Measurements from ENCODE around the gene ZFYVE26.

The ZFYVE26 gene

GRCh38 chr14:67816326-67817002, at the start of gene ZFYVE26:
Gene ZFYVE26, minus strand, starts transcription at chr14:67816590. Its CDS starts 627 bp downstream, at chr14:67815963.
- peaks cover 3% of the 10 kb centered on the region for H3K36me3 Mint-ChIP-seq
- peaks cover 45% of the 10 kb centered on the region for H3K4me1 Mint-ChIP-seq (ENCODE audit: low read depth)
- H3K27ac Mint-ChIP-seq, result peak within 1 kb of the TSS; percentile 96
- H3K9me3 Mint-ChIP-seq (ENCODE audit: low read depth), result no peaks in the 10 kb centered on the region
- H3K4me3 Mint-ChIP-seq, result peak within 1 kb of the TSS; percentile 97
- H3K27me3 Mint-ChIP-seq, result no peaks in the 10 kb centered on the region

- no peak overlapping the region for H3K4me3 Mint-ChIP-seq
- no peak overlapping the region for H3K27ac Mint-ChIP-seq
- H3K4me1 Mint-ChIP-seq (ENCODE audit: low read depth), result peaks cover 1% of the 10 kb centered on the region
- no peaks in the 10 kb centered on the region for H3K9me3 Mint-ChIP-seq (ENCODE audit: low read depth)
- H3K36me3 Mint-ChIP-seq, result peaks cover 13% of the 10 kb centered on the region
- no peaks in the 10 kb centered on the region for H3K27me3 Mint-ChIP-seq
Observed at GRCh38 chr14:67863223-67863622, 46.8 kb upstream of the ZFYVE26 start.

GRCh38 chr14:67859169-67859749, 42.9 kb upstream of the ZFYVE26 start:
- Mint-ChIP-seq H3K27me3 (no peaks in the 10 kb centered on the region), H3K4me3 (no peak overlapping the region)

GRCh38 chr14:67857778-67858350, 41.5 kb upstream of the ZFYVE26 start:
- Mint-ChIP-seq H3K4me3 (no peak overlapping the region), H3K27me3 (no peaks in the 10 kb centered on the region), H3K4me1 (ENCODE audit: low read depth) (no peaks in the 10 kb centered on the region), H3K9me3 (ENCODE audit: low read depth) (no peaks in the 10 kb centered on the region), H3K27ac (no peak overlapping the region), H3K36me3 (peaks cover 8% of the 10 kb centered on the region)

More at GRCh38 chr14:67859169-67859749, 42.9 kb upstream of the ZFYVE26 start:
- Mint-ChIP-seq H3K9me3 (ENCODE audit: low read depth) (no peaks in the 10 kb centered on the region), H3K36me3 (peaks cover 4% of the 10 kb centered on the region), H3K27ac (no peak overlapping the region), H3K4me1 (ENCODE audit: low read depth) (no peaks in the 10 kb centered on the region)

GRCh38 chr14:67856827-67857226, 40.4 kb upstream of the ZFYVE26 start:
- H3K4me1 Mint-ChIP-seq (ENCODE audit: low read depth), result no peaks in the 10 kb centered on the region
- H3K36me3 Mint-ChIP-seq, result peaks cover 8% of the 10 kb centered on the region
- no peaks in the 10 kb centered on the region for H3K9me3 Mint-ChIP-seq (ENCODE audit: low read depth)
- H3K4me3 Mint-ChIP-seq, result no peak overlapping the region
- H3K27me3 Mint-ChIP-seq, result no peaks in the 10 kb centered on the region
- no peak overlapping the region for H3K27ac Mint-ChIP-seq

- Mint-ChIP-seq H3K36me3 (peaks cover 12% of the 10 kb centered on the region), H3K27ac (no peak overlapping the region), H3K4me1 (ENCODE audit: low read depth) (no peaks in the 10 kb centered on the region), H3K4me3 (no peak overlapping the region), H3K27me3 (no peaks in the 10 kb centered on the region), H3K9me3 (ENCODE audit: low read depth) (no peaks in the 10 kb centered on the region)
Observed at GRCh38 chr14:67853715-67854114, 37.3 kb upstream of the ZFYVE26 start.

- no peak overlapping the region for H3K27ac Mint-ChIP-seq
- H3K4me3 Mint-ChIP-seq, result no peak overlapping the region
- no peaks in the 10 kb centered on the region for H3K4me1 Mint-ChIP-seq (ENCODE audit: low read depth)
- H3K9me3 Mint-ChIP-seq (ENCODE audit: low read depth), result no peaks in the 10 kb centered on the region
- H3K36me3 Mint-ChIP-seq, result peaks cover 16% of the 10 kb centered on the region
- H3K27me3 Mint-ChIP-seq, result no peaks in the 10 kb centered on the region
Observed at GRCh38 chr14:67852926-67853604, 36.7 kb upstream of the ZFYVE26 start.

GRCh38 chr14:67851785-67852410, 35.5 kb upstream of the ZFYVE26 start:
- H3K27me3 Mint-ChIP-seq, result no peaks in the 10 kb centered on the region
- peaks cover 3% of the 10 kb centered on the region for H3K9me3 Mint-ChIP-seq (ENCODE audit: low read depth)
- peaks cover 2% of the 10 kb centered on the region for H3K4me1 Mint-ChIP-seq (ENCODE audit: low read depth)
- H3K27ac Mint-ChIP-seq, result no peak overlapping the region
- H3K4me3 Mint-ChIP-seq, result no peak overlapping the region
- peaks cover 25% of the 10 kb centered on the region for H3K36me3 Mint-ChIP-seq

- Mint-ChIP-seq H3K4me3 (no peak overlapping the region), H3K4me1 (ENCODE audit: low read depth) (peaks cover 2% of the 10 kb centered on the region), H3K36me3 (peaks cover 24% of the 10 kb centered on the region), H3K9me3 (ENCODE audit: low read depth) (peaks cover 3% of the 10 kb centered on the region), H3K27me3 (no peaks in the 10 kb centered on the region), H3K27ac (no peak overlapping the region)
Observed at GRCh38 chr14:67850066-67850830, 33.9 kb upstream of the ZFYVE26 start.

- H3K4me3 Mint-ChIP-seq, result no peak overlapping the region
- H3K9me3 Mint-ChIP-seq (ENCODE audit: low read depth), result peaks cover 3% of the 10 kb centered on the region
- H3K27me3 Mint-ChIP-seq, result no peaks in the 10 kb centered on the region
- H3K27ac Mint-ChIP-seq, result no peak overlapping the region
- H3K36me3 Mint-ChIP-seq, result peaks cover 26% of the 10 kb centered on the region
- H3K4me1 Mint-ChIP-seq (ENCODE audit: low read depth), result peaks cover 2% of the 10 kb centered on the region
Observed at GRCh38 chr14:67846029-67846610, 29.7 kb upstream of the ZFYVE26 start.

GRCh38 chr14:67837011-67837624, 20.7 kb upstream of the ZFYVE26 start:
- Mint-ChIP-seq H3K27ac (no peak overlapping the region), H3K9me3 (ENCODE audit: low read depth) (no peaks in the 10 kb centered on the region), H3K27me3 (no peaks in the 10 kb centered on the region), H3K36me3 (peaks cover 9% of the 10 kb centered on the region), H3K4me1 (ENCODE audit: low read depth) (no peaks in the 10 kb centered on the region), H3K4me3 (no peak overlapping the region)

GRCh38 chr14:67835596-67835995, 19.2 kb upstream of the ZFYVE26 start:
- no peak overlapping the region for H3K27ac Mint-ChIP-seq
- H3K36me3 Mint-ChIP-seq, result peaks cover 10% of the 10 kb centered on the region
- no peak overlapping the region for H3K4me3 Mint-ChIP-seq
- H3K9me3 Mint-ChIP-seq (ENCODE audit: low read depth), result no peaks in the 10 kb centered on the region
- H3K27me3 Mint-ChIP-seq, result no peaks in the 10 kb centered on the region
- H3K4me1 Mint-ChIP-seq (ENCODE audit: low read depth), result no peaks in the 10 kb centered on the region

GRCh38 chr14:67833403-67833802, 17.0 kb upstream of the ZFYVE26 start:
- no peak overlapping the region for H3K27ac Mint-ChIP-seq
- H3K9me3 Mint-ChIP-seq (ENCODE audit: low read depth), result no peaks in the 10 kb centered on the region
- H3K27me3 Mint-ChIP-seq, result no peaks in the 10 kb centered on the region
- peaks cover 14% of the 10 kb centered on the region for H3K36me3 Mint-ChIP-seq
- no peak overlapping the region for H3K4me3 Mint-ChIP-seq
- peaks cover under 1% of the 10 kb centered on the region for H3K4me1 Mint-ChIP-seq (ENCODE audit: low read depth)

GRCh38 chr14:67831113-67831512, 14.7 kb upstream of the ZFYVE26 start:
- H3K9me3 Mint-ChIP-seq (ENCODE audit: low read depth), result no peaks in the 10 kb centered on the region
- H3K36me3 Mint-ChIP-seq, result peaks cover 22% of the 10 kb centered on the region

More at GRCh38 chr14:67831113-67831512, 14.7 kb upstream of the ZFYVE26 start:
- no peak overlapping the region for H3K4me3 Mint-ChIP-seq
- H3K4me1 Mint-ChIP-seq (ENCODE audit: low read depth), result peaks cover 4% of the 10 kb centered on the region
- H3K27ac Mint-ChIP-seq, result no peak overlapping the region
- H3K27me3 Mint-ChIP-seq, result no peaks in the 10 kb centered on the region

All from activated naive CD8-positive, alpha-beta T cell (primary cell).